ENCODE data around the gene TGFBR2. TPM values are rescaled to one million over a fixed set of nuclear protein-coding genes. Genes with fewer than 3 reads are reported as not detected.

Gene TGFBR2
- total RNA-seq, 2 experiments from 2014 or later, result 74.4 to 77.8 TPM

GRCh38 chr3:30676424-30677346 is 70.3 kb downstream of the TGFBR2 start:
- ChIA-PET POLR2A (interaction anchor here (1.0 kb wide), 1 partner anchor 11 kb away, joined by 3 read pairs; no protein-coding TSS in a partner anchor), CTCF (interaction anchor here (0.8 to 3.0 kb wide), 5 partner anchors 9 to 871 kb away, joined by 3 to 11 read pairs (median 3); no protein-coding TSS in a partner anchor)
- no peaks in the 10 kb centered on the region for H3K27me3 Mint-ChIP-seq
- H3K4me3 Mint-ChIP-seq, result no peak overlapping the region
- no peak for DNase-seq
- peaks cover 92% of the 10 kb centered on the region for H3K4me1 Mint-ChIP-seq
- H3K9me3 Mint-ChIP-seq, result peaks cover 9% of the 10 kb centered on the region
- peaks cover 90% of the 10 kb centered on the region for H3K36me3 Mint-ChIP-seq (ENCODE audit: low read depth)
- H3K27ac Mint-ChIP-seq, result peak overlapping the region; percentile 46

- H3K27me3 Mint-ChIP-seq, result no peaks in the 10 kb centered on the region
- H3K36me3 Mint-ChIP-seq (ENCODE audit: low read depth), result peaks cover 90% of the 10 kb centered on the region
- CTCF ChIA-PET, result interaction anchor here (0.8 to 3.0 kb wide), 7 partner anchors 10 to 872 kb away, joined by 3 to 11 read pairs (median 3); no protein-coding TSS in a partner anchor
- no peak overlapping the region for H3K4me3 Mint-ChIP-seq
- peak overlapping the region; percentile 26 for H3K27ac Mint-ChIP-seq
- peaks cover 9% of the 10 kb centered on the region for H3K9me3 Mint-ChIP-seq
- POLR2A ChIA-PET, result interaction anchor here (1.0 kb wide), 1 partner anchor 11 kb away, joined by 3 read pairs; no protein-coding TSS in a partner anchor
- DNase-seq, result no peak
- peaks cover 92% of the 10 kb centered on the region for H3K4me1 Mint-ChIP-seq
These were observed 70.9 kb downstream of the TGFBR2 start for GRCh38 chr3:30677347-30677685.

- no peak overlapping the region for H3K4me3 Mint-ChIP-seq
- H3K27me3 Mint-ChIP-seq, result no peaks in the 10 kb centered on the region
- peaks cover 92% of the 10 kb centered on the region for H3K4me1 Mint-ChIP-seq
- peaks cover 85% of the 10 kb centered on the region for H3K36me3 Mint-ChIP-seq (ENCODE audit: low read depth)
- ChIA-PET POLR2A (no interaction called here), CTCF (interaction anchor here (0.8 to 3.0 kb wide), 5 partner anchors 10 to 21 kb away, joined by 3 to 11 read pairs (median 6); no protein-coding TSS in a partner anchor)
- H3K27ac Mint-ChIP-seq, result peak overlapping the region; percentile 41
- no peak for DNase-seq
- peaks cover 9% of the 10 kb centered on the region for H3K9me3 Mint-ChIP-seq
These were observed 72.6 kb downstream of the TGFBR2 start for GRCh38 chr3:30679045-30679444.

- H3K9me3 Mint-ChIP-seq, result peaks cover 7% of the 10 kb centered on the region
- POLR2A ChIA-PET, result no interaction called here
- CTCF ChIA-PET, result interaction anchor here (0.7 to 2.2 kb wide), 5 partner anchors 11 to 1789 kb away, joined by 3 to 8 read pairs (median 5); no protein-coding TSS in a partner anchor
- H3K4me1 Mint-ChIP-seq, result peaks cover 90% of the 10 kb centered on the region
- no peaks in the 10 kb centered on the region for H3K27me3 Mint-ChIP-seq
- peaks cover 82% of the 10 kb centered on the region for H3K36me3 Mint-ChIP-seq (ENCODE audit: low read depth)
- H3K27ac Mint-ChIP-seq, result peak overlapping the region; percentile 83
- DNase-seq, result no peak
- H3K4me3 Mint-ChIP-seq, result peak overlapping the region; percentile 20
These were observed 74.6 kb downstream of the TGFBR2 start for GRCh38 chr3:30680789-30681648.

GRCh38 chr3:30681649-30682211 is 75.3 kb downstream of the TGFBR2 start:
- Mint-ChIP-seq H3K36me3 (ENCODE audit: low read depth) (peaks cover 83% of the 10 kb centered on the region), H3K9me3 (peaks cover 7% of the 10 kb centered on the region), H3K4me1 (peaks cover 89% of the 10 kb centered on the region), H3K27me3 (no peaks in the 10 kb centered on the region), H3K27ac (peak overlapping the region; percentile 83), H3K4me3 (no peak overlapping the region)
- ChIA-PET CTCF (interaction anchor here (1.0 to 1.7 kb wide), 4 partner anchors 12 to 74 kb away, joined by 3 to 8 read pairs (median 3); no protein-coding TSS in a partner anchor), POLR2A (no interaction called here)
- no peak for DNase-seq

- Mint-ChIP-seq H3K4me1 (peaks cover 89% of the 10 kb centered on the region), H3K27ac (peak overlapping the region; percentile 51), H3K36me3 (ENCODE audit: low read depth) (peaks cover 82% of the 10 kb centered on the region), H3K4me3 (no peak overlapping the region), H3K9me3 (peaks cover under 1% of the 10 kb centered on the region), H3K27me3 (no peaks in the 10 kb centered on the region)
- ChIA-PET CTCF (interaction anchor here (0.6 to 1.7 kb wide), 4 partner anchors 11 to 74 kb away, joined by 3 to 8 read pairs (median 4); no protein-coding TSS in a partner anchor), POLR2A (no interaction called here)
- DNase-seq, result no peak
These were observed 76.2 kb downstream of the TGFBR2 start for GRCh38 chr3:30682434-30683155.

- H3K27me3 Mint-ChIP-seq, result no peaks in the 10 kb centered on the region
- DNase-seq, result no peak
- ChIA-PET CTCF (interaction anchor here (1.0 to 1.4 kb wide), 2 partner anchors 10 to 38 kb away, joined by 3 read pairs; no protein-coding TSS in a partner anchor), POLR2A (no interaction called here)
- peaks cover 94% of the 10 kb centered on the region for H3K4me1 Mint-ChIP-seq
- no peaks in the 10 kb centered on the region for H3K9me3 Mint-ChIP-seq
- peak overlapping the region; percentile 39 for H3K27ac Mint-ChIP-seq
- H3K36me3 Mint-ChIP-seq (ENCODE audit: low read depth), result peaks cover 84% of the 10 kb centered on the region
- no peak overlapping the region for H3K4me3 Mint-ChIP-seq
These were observed 77.4 kb downstream of the TGFBR2 start for GRCh38 chr3:30683769-30684168.

GRCh38 chr3:30684356-30684755 is 78.0 kb downstream of the TGFBR2 start:
- Mint-ChIP-seq H3K27ac (peak overlapping the region; percentile 39), H3K4me1 (peaks cover 94% of the 10 kb centered on the region), H3K9me3 (no peaks in the 10 kb centered on the region), H3K4me3 (no peak overlapping the region), H3K36me3 (ENCODE audit: low read depth) (peaks cover 84% of the 10 kb centered on the region), H3K27me3 (no peaks in the 10 kb centered on the region)
- POLR2A ChIA-PET, result no interaction called here
- CTCF ChIA-PET, result interaction anchor here (0.7 to 1.4 kb wide), 5 partner anchors 9 to 452 kb away, joined by 3 read pairs; no protein-coding TSS in a partner anchor
- no peak for DNase-seq

- Mint-ChIP-seq H3K36me3 (ENCODE audit: low read depth) (peaks cover 88% of the 10 kb centered on the region), H3K27ac (peak overlapping the region; percentile 38), H3K4me1 (peaks cover 96% of the 10 kb centered on the region), H3K4me3 (no peak overlapping the region), H3K27me3 (no peaks in the 10 kb centered on the region), H3K9me3 (no peaks in the 10 kb centered on the region)
- POLR2A ChIA-PET, result interaction anchor here (0.6 kb wide), 1 partner anchor 29 kb away, joined by 3 read pairs; no protein-coding TSS in a partner anchor
- CTCF ChIA-PET, result interaction anchor here (1.0 to 1.1 kb wide), 3 partner anchors 11 to 30 kb away, joined by 3 read pairs; no protein-coding TSS in a partner anchor
- DNase-seq, result no peak
These were observed 78.9 kb downstream of the TGFBR2 start for GRCh38 chr3:30685267-30685667.

- Mint-ChIP-seq H3K36me3 (ENCODE audit: low read depth) (peaks cover 89% of the 10 kb centered on the region), H3K4me1 (peaks cover 95% of the 10 kb centered on the region)
These were observed 79.8 kb downstream of the TGFBR2 start for GRCh38 chr3:30686176-30686575.

GRCh38 chr3:30686799-30687198 is 80.4 kb downstream of the TGFBR2 start:
- H3K27ac Mint-ChIP-seq, result no peak overlapping the region
- ChIA-PET POLR2A (no interaction called here), CTCF (no interaction called here)
- H3K4me3 Mint-ChIP-seq, result no peak overlapping the region
- no peaks in the 10 kb centered on the region for H3K9me3 Mint-ChIP-seq
- H3K36me3 Mint-ChIP-seq (ENCODE audit: low read depth), result peaks cover 88% of the 10 kb centered on the region
- peaks cover 89% of the 10 kb centered on the region for H3K4me1 Mint-ChIP-seq
- H3K27me3 Mint-ChIP-seq, result no peaks in the 10 kb centered on the region
- no peak for DNase-seq

More at GRCh38 chr3:30686176-30686575, 79.8 kb downstream of the TGFBR2 start:
- Mint-ChIP-seq H3K9me3 (no peaks in the 10 kb centered on the region), H3K4me3 (no peak overlapping the region), H3K27me3 (no peaks in the 10 kb centered on the region), H3K27ac (no peak overlapping the region)
- POLR2A ChIA-PET, result no interaction called here
- CTCF ChIA-PET, result no interaction called here
- no peak for DNase-seq
